ENCODE measurements around the gene DCXR.

The DCXR gene

DNA sequence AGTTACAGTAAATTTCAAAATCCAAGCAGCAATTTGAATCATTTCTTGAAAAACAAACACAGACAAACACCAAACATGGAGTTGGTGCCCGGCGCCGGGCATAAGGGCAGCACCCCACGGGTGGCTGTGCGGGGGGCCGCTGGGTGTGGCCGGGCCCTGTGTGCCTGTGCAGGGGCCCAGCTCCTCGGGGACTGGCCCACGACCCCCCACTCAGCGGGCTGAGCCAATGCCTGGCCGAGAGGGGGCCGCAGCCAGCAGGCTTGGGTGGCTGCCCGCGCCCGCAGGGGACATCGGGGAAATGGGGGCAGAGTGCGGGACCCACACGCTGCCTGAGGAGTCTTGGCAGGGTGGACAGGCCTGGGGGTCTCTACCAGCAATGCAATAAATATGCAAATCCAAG is 40.9 kb upstream of the DCXR start:
- Histone ChIP-seq H4K20me1 (ENCODE audit: insufficient read depth, low read length) (no peaks in the 10 kb centered on the region), H3K79me2 (ENCODE audit: insufficient read depth, low read length) (no peaks in the 10 kb centered on the region), H3K27me3 (ENCODE audit: insufficient read depth, low read length) (peaks cover 4% of the 10 kb centered on the region; the same call in 1 of the 2 replicates), H3K9me2 (ENCODE audit: low read depth, low read length) (no peaks in the 10 kb centered on the region), H3K9me3 (ENCODE audit: low read length) (no peaks in the 10 kb centered on the region), H3K4me1 (ENCODE audit: insufficient read depth, low read length, severe bottlenecking) (no peaks in the 10 kb centered on the region), H3K36me3 (ENCODE audit: insufficient read depth, low read length) (peaks cover 66% of the 10 kb centered on the region), H3K27ac (ENCODE audit: low read depth, low read length, poor library complexity, severe bottlenecking) (no peak overlapping the region), H3K9ac (ENCODE audit: low read length) (no peak overlapping the region), H3F3A (ENCODE audit: insufficient read depth, low read length) (peaks cover 3% of the 10 kb centered on the region; the same call in 1 of the 2 replicates), H3K4me3 (ENCODE audit: low read depth, low read length, poor library complexity, severe bottlenecking) (no peak overlapping the region), H2AFZ (ENCODE audit: low read length) (no peak overlapping the region), H3K4me2 (ENCODE audit: low read length) (no peak overlapping the region)
- no peak for TF ChIP-seq EZH2 (IDR thresholded peaks at IDR 0.05; ENCODE audit: borderline replicate concordance, low read length)
- TF ChIP-seq, protein P1, sequence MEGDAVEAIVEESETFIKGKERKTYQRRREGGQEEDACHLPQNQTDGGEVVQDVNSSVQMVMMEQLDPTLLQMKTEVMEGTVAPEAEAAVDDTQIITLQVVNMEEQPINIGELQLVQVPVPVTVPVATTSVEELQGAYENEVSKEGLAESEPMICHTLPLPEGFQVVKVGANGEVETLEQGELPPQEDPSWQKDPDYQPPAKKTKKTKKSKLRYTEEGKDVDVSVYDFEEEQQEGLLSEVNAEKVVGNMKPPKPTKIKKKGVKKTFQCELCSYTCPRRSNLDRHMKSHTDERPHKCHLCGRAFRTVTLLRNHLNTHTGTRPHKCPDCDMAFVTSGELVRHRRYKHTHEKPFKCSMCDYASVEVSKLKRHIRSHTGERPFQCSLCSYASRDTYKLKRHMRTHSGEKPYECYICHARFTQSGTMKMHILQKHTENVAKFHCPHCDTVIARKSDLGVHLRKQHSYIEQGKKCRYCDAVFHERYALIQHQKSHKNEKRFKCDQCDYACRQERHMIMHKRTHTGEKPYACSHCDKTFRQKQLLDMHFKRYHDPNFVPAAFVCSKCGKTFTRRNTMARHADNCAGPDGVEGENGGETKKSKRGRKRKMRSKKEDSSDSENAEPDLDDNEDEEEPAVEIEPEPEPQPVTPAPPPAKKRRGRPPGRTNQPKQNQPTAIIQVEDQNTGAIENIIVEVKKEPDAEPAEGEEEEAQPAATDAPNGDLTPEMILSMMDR (IDR thresholded peaks at IDR 0.05; ENCODE audit: low read length), result no peak

DNA sequence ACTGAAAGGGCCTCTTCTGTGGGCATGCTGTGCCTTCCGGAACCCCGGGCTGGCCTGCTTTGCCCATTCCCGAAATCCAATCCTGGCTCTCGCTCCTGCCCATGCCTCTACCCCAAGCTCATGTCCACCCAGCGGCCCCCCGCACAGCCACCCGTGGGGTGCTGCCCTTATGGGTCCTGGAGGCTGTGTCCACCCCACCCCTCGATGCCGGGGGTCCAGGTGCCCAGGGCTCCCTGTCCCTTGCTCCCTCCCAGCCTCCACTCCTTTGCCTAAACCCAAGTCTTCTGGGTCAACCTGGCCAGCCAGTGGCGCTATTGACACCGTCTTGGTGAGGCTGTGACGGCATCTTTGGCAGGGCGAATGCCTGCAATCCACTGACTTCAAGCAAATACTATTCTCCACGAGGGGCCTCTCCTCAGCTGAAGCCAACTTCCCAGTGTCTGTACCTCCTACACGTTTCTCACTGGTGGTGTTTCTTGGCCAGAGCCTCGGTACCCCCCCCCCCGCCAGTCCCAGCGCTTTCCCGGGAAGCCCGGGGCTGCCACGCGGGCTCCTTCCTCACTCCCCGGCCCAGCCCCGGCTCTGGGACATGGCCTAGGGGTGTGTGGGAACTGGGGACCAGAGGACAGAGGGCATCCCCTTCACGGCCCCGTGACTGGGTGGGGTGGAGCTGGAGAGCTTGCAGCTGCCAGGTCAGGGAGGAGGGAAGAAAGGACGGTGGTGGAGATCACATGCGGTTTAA is 40.3 kb upstream of the DCXR start:
- no peak overlapping the region for H3K27ac ChIP-seq (ENCODE audit: low read depth, low read length, poor library complexity, severe bottlenecking)
- no peaks in the 10 kb centered on the region for H3K9me3 ChIP-seq (ENCODE audit: low read length)
- H3K4me3 ChIP-seq (ENCODE audit: low read depth, low read length, poor library complexity, severe bottlenecking), result no peak overlapping the region
- H3K4me1 ChIP-seq (ENCODE audit: insufficient read depth, low read length, severe bottlenecking), result no peaks in the 10 kb centered on the region
- H3F3A ChIP-seq (ENCODE audit: insufficient read depth, low read length), result peaks cover 3% of the 10 kb centered on the region; the same call in 1 of the 2 replicates
- H4K20me1 ChIP-seq (ENCODE audit: insufficient read depth, low read length), result no peaks in the 10 kb centered on the region
- no peak overlapping the region for H3K9ac ChIP-seq (ENCODE audit: low read length)
- H3K27me3 ChIP-seq (ENCODE audit: insufficient read depth, low read length), result peaks cover 4% of the 10 kb centered on the region; the same call in 1 of the 2 replicates
- H2AFZ ChIP-seq (ENCODE audit: low read length), result no peak overlapping the region
- peaks cover 60% of the 10 kb centered on the region for H3K36me3 ChIP-seq (ENCODE audit: insufficient read depth, low read length)
- no peak for TF ChIP-seq EZH2 (IDR thresholded peaks at IDR 0.05; ENCODE audit: borderline replicate concordance, low read length)
- TF ChIP-seq, protein P1 (IDR thresholded peaks at IDR 0.05; ENCODE audit: low read length), result no peak
- H3K4me2 ChIP-seq (ENCODE audit: low read length), result no peak overlapping the region
- H3K79me2 ChIP-seq (ENCODE audit: insufficient read depth, low read length), result no peaks in the 10 kb centered on the region
- no peaks in the 10 kb centered on the region for H3K9me2 ChIP-seq (ENCODE audit: low read depth, low read length)

- Histone ChIP-seq H3F3A (ENCODE audit: insufficient read depth, low read length) (peaks cover 3% of the 10 kb centered on the region; the same call in 1 of the 2 replicates), H3K4me3 (ENCODE audit: low read depth, low read length, poor library complexity, severe bottlenecking) (no peak overlapping the region), H4K20me1 (ENCODE audit: insufficient read depth, low read length) (no peaks in the 10 kb centered on the region), H3K9me2 (ENCODE audit: low read depth, low read length) (no peaks in the 10 kb centered on the region), H3K27me3 (ENCODE audit: insufficient read depth, low read length) (peaks cover 4% of the 10 kb centered on the region; the same call in 1 of the 2 replicates), H3K27ac (ENCODE audit: low read depth, low read length, poor library complexity, severe bottlenecking) (no peak overlapping the region), H3K9me3 (ENCODE audit: low read length) (no peaks in the 10 kb centered on the region), H2AFZ (ENCODE audit: low read length) (no peak overlapping the region), H3K4me1 (ENCODE audit: insufficient read depth, low read length, severe bottlenecking) (no peaks in the 10 kb centered on the region), H3K9ac (ENCODE audit: low read length) (no peak overlapping the region), H3K4me2 (ENCODE audit: low read length) (no peak overlapping the region), H3K79me2 (ENCODE audit: insufficient read depth, low read length) (no peaks in the 10 kb centered on the region), H3K36me3 (ENCODE audit: insufficient read depth, low read length) (peaks cover 52% of the 10 kb centered on the region)
- no peak for TF ChIP-seq EZH2 (IDR thresholded peaks at IDR 0.05; ENCODE audit: borderline replicate concordance, low read length)
- TF ChIP-seq, protein P1 (IDR thresholded peaks at IDR 0.05; ENCODE audit: low read length), result no peak
Measured at GRCh38 chr17:82076785-82077591, 39.5 kb upstream of the DCXR start.

Data from OCI-LY1 (cell line).